Measurements from ENCODE around the gene DCHS1.
A peak's percentile ranks its signal among the peaks of the same experiment; 100 is the strongest.

The DCHS1 gene

DNA sequence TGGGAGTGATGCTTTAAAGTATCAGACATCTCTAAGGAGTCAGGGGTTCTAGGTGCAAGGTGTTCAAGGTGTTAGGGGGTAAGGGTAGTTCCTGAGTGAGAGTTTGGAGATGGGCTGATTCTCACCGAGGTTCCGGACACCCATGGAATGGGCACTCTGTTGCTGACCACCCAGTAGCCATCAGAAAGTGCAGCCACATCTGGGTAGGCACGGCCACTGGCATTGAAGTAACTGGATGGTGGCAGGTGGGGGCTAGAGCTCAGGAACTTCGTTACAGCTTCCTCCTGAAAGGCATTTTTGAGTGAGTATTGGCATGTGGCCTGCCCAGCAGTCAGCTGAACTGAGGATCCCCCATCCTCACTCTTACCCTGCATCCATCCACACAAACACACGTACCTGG, 40.6 kb downstream of the DCHS1 start:
- DNase-seq (ENCODE audit: low read depth in 2 of 3, low spot score in 2 of 3), result no peak

- DNase-seq (ENCODE audit: low read depth in 2 of 3, low spot score in 2 of 3), result no peak
Measured at GRCh38 chr11:6614446-6614845, 41.2 kb downstream of the DCHS1 start.

DNA sequence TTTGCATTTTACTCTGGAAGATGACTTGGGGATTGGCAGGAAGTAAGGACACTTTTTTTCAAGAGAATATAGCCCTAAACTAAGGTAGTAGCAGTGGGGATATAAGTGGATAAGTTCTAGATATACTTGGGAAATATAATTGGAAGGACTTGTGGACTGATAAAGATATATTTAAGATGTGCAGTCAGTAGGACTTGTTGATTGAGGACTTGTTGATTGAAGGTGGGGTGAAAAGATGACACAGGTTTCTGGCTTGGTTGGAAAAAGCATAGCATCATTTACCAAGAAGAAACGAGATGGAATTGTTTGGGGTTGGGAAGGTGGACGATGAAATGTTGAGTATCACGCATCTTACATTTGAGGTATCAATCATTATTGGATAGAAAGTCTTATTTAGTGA, 42.1 kb downstream of the DCHS1 start:
- no peak for DNase-seq (ENCODE audit: low read depth in 2 of 3, low spot score in 2 of 3)

DNA sequence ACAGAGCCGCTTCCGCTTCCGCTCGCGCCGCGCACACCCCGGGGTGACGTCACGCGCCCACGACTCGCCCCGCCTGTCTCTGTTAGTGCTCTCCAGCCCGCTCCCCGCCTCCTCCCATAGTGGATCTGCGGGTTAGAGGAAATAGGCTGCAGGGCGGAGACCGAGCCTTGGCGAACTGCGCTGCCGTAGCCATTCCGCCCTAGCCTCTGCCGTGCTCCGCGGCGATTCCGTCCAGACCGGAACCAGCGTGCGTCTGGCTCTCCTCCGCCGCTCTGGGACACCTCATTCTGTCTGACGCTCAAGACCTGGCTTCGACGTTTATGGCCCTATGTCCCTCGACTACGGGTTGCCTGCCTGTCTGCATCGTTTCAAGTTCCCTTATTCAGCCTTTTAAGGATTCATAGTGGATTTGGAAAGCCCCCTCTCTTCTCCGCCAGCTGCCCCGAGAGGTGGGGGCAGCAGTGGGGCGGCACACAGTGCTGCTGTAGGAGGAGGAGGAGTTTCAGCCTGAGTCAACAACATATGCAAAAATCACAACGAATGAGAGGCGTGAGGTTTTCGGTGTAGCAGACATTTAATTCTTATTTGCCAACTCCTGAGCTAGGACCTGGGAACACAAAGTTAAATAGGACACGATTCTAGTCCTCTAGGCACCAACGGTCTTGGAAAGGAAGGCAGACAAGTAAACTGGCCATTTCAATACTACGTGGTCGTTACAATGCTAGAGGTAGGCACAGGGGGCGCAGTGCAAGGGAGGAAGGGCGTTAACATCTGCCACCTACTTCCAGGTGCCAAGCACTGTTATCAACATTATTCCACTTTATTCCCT, 43.2 kb downstream of the DCHS1 start, which contains the start of gene TAF10:
Gene TAF10, minus strand, starts transcription at position 4 of the 829 bp plus-strand sequence. CDS start 27 bp downstream, outside the sequence.
- DNase-seq (ENCODE audit: low read depth in 2 of 3, low spot score in 2 of 3), result peak; percentile 89 to 90 (median 90)

DNA sequence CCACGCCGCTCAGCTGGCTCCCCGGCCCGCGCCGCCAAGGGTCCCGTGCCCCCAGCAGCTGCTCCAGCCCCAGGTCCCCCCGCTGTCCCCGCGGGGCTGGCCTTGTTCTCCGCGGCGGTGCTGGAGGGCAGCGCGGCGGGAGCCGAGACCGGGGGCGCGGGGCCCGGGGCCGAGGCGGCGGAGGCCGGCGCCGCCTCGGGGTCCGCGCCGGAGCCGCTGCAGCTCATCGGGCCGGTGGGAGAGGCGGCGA, 43.7 kb downstream of the DCHS1 start:
- DNase-seq (ENCODE audit: low read depth in 2 of 3, low spot score in 2 of 3), result no peak

GRCh38 chr11:6611092-6611962, 44.3 kb downstream of the DCHS1 start:
- DNase-seq (ENCODE audit: low read depth in 2 of 3, low spot score in 2 of 3), result no peak

- DNase-seq (ENCODE audit: low read depth in 2 of 3, low spot score in 2 of 3), result no peak
Measured at GRCh38 chr11:6610591-6610990, 45.0 kb downstream of the DCHS1 start.

DNA sequence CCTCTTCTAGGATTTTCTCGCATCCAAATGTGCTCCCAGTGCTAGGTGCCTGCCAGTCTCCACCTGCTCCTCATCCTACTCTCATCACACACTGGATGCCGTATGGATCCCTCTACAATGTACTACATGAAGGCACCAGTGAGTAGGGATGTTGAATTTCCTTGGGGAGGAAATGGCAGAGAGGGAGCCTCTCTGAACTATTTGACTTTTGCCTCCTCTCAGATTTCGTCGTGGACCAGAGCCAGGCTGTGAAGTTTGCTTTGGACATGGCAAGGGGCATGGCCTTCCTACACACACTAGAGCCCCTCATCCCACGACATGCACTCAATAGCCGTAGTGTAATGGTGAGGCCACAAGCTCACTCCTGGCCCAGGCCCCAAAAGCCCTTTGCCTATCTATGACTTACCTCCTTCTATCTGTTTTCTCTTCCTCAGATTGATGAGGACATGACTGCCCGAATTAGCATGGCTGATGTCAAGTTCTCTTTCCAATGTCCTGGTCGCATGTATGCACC, 46.0 kb downstream of the DCHS1 start:
- no peak for DNase-seq (ENCODE audit: low read depth in 2 of 3, low spot score in 2 of 3)

DNA sequence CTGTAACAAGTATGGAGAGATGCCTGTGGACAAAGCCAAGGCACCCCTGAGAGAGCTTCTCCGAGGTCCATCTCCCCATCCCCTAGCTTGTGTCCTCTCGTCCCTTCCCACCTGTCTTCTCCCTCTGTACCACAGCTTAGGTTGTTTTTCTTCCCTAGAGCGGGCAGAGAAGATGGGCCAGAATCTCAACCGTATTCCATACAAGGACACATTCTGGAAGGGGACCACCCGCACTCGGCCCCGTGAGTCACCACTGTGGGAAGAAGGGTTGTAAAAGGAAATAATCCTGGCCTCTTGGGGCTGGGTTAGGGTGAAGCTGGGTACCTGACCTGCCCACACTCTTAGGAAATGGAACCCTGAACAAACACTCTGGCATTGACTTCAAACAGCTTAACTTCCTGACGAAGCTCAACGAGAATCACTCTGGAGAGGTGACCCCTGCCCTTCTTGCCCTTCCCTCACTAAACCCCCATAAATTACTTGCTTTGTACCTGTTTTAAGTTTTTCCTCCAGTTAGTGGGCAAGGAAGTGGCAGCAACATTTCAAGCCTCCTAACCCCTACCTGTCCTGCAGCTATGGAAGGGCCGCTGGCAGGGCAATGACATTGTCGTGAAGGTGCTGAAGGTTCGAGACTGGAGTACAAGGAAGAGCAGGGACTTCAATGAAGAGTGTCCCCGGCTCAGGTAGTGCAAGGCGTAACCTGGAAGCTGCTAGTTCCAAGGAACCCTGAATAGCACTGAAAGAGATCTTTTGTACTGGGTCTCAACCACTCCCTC, 46.7 kb downstream of the DCHS1 start:
- no peak for DNase-seq (ENCODE audit: low read depth in 2 of 3, low spot score in 2 of 3)

DNA sequence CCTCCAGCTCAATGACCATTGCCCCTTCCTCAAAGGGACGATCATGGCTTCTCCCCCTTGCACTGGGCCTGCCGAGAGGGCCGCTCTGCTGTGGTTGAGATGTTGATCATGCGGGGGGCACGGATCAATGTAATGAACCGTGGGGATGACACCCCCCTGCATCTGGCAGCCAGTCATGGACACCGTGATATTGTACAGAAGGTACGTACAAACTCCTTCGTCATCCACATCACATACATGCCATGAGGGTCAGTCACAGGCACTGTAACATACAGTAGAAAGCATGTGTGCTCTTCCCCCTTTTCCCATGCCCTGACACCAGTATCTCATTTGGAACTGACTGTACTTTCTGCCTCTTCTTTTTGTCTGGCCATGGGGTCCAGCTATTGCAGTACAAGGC, 47.6 kb downstream of the DCHS1 start:
- DNase-seq (ENCODE audit: low read depth in 2 of 3, low spot score in 2 of 3), result no peak

GRCh38 chr11:6607190-6607795, 48.3 kb downstream of the DCHS1 start:
- DNase-seq (ENCODE audit: low read depth in 2 of 3, low spot score in 2 of 3), result no peak

DNA sequence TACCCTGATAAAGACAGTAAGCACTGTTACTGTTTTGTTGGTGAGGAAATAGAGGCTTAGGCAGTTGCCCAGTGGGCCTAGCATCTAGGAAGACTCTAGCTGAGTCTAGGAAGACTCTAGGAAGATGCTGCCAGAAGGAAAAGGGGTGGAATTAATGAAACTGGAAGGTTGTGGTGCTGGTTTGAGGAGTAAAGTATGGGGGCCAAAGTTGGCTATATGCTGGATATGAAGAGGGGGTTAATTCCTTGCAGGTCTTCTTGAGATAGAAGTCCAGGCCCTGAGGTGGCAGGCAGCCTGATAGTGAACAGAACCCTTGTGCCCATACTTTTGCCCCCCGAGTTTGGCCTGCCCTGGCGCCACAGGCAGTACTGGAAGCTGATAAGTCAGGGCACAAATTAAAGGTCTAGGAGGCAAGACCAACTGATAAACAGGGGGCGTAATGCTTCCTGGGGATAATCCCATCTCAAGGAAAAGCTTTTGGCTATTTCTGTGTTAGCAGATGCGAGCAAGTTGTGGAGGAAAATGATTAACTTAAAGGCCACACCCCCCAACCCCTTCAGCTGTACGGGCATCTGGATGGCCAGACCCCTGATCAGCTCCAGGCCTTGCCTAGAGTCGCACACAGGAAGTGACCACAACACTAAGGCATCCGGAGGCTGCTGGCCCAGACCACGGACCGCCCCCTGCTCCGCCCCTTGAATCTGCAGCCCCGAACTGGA, 49.0 kb downstream of the DCHS1 start:
- peak in 1 of 3 experiments; percentile 42 for DNase-seq (ENCODE audit: low read depth in 2 of 3, low spot score in 2 of 3)

DNA sequence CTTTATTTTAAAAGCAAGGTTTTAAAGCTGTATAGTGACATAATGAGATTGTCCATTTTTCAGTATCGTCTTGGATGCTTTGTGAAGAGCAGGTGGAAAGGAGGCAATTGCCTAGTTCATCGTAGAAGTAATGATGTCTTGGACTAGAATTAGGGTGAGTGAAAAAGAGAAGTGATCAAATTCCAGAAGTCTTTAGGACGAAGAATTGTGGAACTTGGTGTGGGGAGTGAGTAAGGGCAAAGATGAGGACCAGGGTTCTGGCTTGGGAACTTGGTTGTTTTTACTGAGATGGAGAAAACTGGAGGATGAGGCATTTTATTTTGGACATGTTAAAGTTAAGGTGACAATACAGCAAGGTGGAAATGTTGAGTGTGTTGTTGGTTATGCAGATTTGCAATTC, 50.8 kb downstream of the DCHS1 start:
- DNase-seq (ENCODE audit: low read depth in 2 of 3, low spot score in 2 of 3), result no peak

DNA sequence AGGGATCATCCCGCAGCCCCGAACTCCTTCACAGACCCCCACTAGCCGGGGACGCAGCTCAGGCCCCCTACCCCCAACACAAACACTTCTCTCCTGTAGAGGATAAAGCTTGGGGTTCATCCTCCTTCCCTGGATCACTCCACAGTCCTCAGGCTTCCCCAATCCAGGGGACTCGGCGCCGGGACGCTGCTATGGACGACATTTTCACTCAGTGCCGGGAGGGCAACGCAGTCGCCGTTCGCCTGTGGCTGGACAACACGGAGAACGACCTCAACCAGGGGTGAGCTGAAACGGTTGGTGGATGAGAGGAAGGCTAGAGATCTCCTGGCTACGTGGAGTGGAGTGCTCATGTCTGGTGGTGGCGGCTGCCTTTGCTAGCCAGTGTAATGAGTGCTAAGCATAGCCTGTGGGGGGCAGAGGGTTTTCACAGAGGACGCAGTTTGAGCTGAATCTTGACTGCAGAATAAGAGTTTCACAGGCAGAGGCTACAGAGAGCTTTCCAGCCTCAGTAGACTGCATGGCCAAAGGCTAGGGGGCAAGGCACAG, 51.5 kb downstream of the DCHS1 start:
- DNase-seq (ENCODE audit: low read depth in 2 of 3, low spot score in 2 of 3), result no peak

- peak; percentile 71 to 82 (median 78) for DNase-seq (ENCODE audit: low read depth in 2 of 3, low spot score in 2 of 3)
Measured at GRCh38 chr11:6603287-6604080, 52.1 kb downstream of the DCHS1 start, which contains the start of the genes ILK and RRP8. ILK (plus strand) TSS chr11:6603774; CDS start chr11:6604272, 498 bp downstream. RRP8 (minus strand) TSS chr11:6603616; CDS start chr11:6603502, 114 bp downstream.

DNA sequence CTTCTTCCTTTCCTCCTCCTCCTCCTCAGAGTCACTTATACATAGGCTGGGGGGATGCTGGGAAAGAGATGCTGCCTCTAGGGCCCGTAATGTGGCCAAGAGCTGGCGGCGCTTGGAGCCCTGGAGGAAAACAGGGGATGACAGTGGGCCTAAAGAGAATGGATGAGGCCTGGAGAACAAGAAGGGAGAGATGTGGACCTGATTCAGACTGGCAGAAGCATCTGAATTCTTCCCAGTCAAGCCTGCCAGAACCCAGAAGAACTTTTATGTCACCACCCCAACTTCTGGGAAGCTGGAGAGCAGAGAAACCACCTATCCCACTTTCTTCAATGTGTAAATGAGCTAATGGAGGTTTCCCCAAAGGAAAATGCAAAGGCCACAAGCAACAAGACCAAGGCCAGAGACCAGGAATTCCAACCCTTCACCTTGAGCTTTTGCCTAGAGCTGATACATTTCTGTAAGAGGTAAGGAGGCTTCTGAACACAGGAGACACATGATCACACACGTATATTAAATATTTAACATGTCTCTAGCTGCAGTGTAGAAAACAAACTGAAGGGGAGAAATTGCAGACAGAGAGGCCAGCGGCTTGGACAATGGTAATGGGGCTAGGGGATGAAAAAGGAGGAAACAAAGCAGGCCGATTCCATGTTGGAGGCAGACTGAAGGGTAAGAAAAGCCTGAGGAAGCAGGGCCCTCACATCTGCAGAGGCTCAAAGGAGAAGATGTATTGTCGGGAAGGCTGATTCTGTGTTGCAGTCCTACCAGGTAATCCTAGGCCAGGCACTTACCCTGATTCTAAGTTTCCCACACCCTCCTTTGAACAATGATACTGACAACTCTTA, 53.3 kb downstream of the DCHS1 start:
- no peak for DNase-seq (ENCODE audit: low read depth in 2 of 3, low spot score in 2 of 3)

- DNase-seq (ENCODE audit: low read depth in 2 of 3, low spot score in 2 of 3), result no peak
Measured at GRCh38 chr11:6601041-6601461, 54.6 kb downstream of the DCHS1 start.

- DNase-seq (ENCODE audit: low read depth in 2 of 3, low spot score in 2 of 3), result no peak
Measured at GRCh38 chr11:6599881-6600390, 55.7 kb downstream of the DCHS1 start.

All from activated CD8-positive, alpha-beta memory T cell treated with anti-CD3 and anti-CD28 coated beads for 48 hours (primary cell).